HEK293 (cell line): ENCODE data around the gene MEFV.

Source experiments
- CTCF ChIA-PET: fragments of 350-600 bp; formaldehyde crosslinking; extraction: SDS; loops from one replicate; lab custom pipeline; 2021; ENCODE audit warnings: antibody characterized with exemption; lab: Yijun Ruan, JAX
- POLR2A ChIA-PET: fragments of 300-600 bp; formaldehyde crosslinking; extraction: SDS; loops from one replicate; lab custom pipeline; 2020; ENCODE audit warnings: antibody characterized with exemption, inconsistent platforms; lab: Yijun Ruan, JAX
- H3K27ac ChIP-seq: fragments of 200-500 bp; sonication (Bioruptor generic); 2 replicates; pipeline ENCODE4 v1.5.1; 2014; ENCODE audit warnings: low read depth, low read length, control low read depth, inconsistent platforms; ENCODE audit errors: extremely low read depth
- H3K36me3 ChIP-seq, 2 experiments: fragments of 200-500 bp in 1 of 2; sonication (Bioruptor generic) in 1 of 2; 1 replicate in 1 of 2; 2 replicates in 1 of 2; pipeline ENCODE4 v1.5.1; 2014 to 2017; ENCODE audit warnings: inconsistent platforms in 2 of 2, low read length in 2 of 2; ENCODE audit not compliant: control insufficient read depth in 2 of 2, insufficient read depth in 1 of 2
- H3K4me1 ChIP-seq: fragments of 200-500 bp; sonication (Bioruptor generic); 2 replicates; pipeline ENCODE4 v1.5.1; 2014; ENCODE audit warnings: mild to moderate bottlenecking, low read length, inconsistent platforms; ENCODE audit not compliant: control insufficient read depth, insufficient read depth
- H3K4me3 ChIP-seq: 2 replicates; pipeline ENCODE4 v1.5.1; 2011; ENCODE audit warnings: low read depth, mild to moderate bottlenecking, control low read depth, low read length, moderate library complexity
- H3K9me3 ChIP-seq: fragments of 200-500 bp; sonication (Bioruptor generic); 2 replicates; pipeline ENCODE4 v1.5.1; 2014; ENCODE audit warnings: low read depth, low read length, inconsistent platforms; ENCODE audit not compliant: control insufficient read depth, insufficient read depth
- KLF1 ChIP-seq: fragments of 450-650 bp; formaldehyde crosslinking; IDR thresholded peaks from 2 replicates; pipeline ENCODE4 v1.5.1; 2016; ENCODE audit warnings: missing biosample characterization, missing genetic modification characterization
- SETDB1 ChIP-seq: IDR thresholded peaks from one replicate; pipeline ENCODE4 v1.6.1; 2017; ENCODE audit warnings: mild to moderate bottlenecking, low read length, moderate library complexity, mixed read lengths; ENCODE audit not compliant: insufficient read length
- SP2 ChIP-seq: fragments of 450-650 bp; formaldehyde crosslinking; IDR thresholded peaks from 2 replicates; pipeline ENCODE4 v1.5.1; 2016; ENCODE audit warnings: missing biosample characterization, missing genetic modification characterization
- TCF7L2 ChIP-seq: IDR thresholded peaks from 2 replicates; pipeline ENCODE4 v1.6.1; 2011; ENCODE audit warnings: low read depth, mild to moderate bottlenecking, inconsistent platforms, low read length, moderate library complexity, borderline replicate concordance
- ZBTB48 ChIP-seq: fragments of 450-650 bp; formaldehyde crosslinking; IDR thresholded peaks from 2 replicates; pipeline ENCODE4 v1.5.1; 2016; ENCODE audit warnings: missing biosample characterization, missing genetic modification characterization
- ZFHX2 ChIP-seq: fragments of 450-650 bp; formaldehyde crosslinking; conservative IDR thresholded peaks from 2 replicates; pipeline ENCODE4 v1.5.1; 2016; ENCODE audit warnings: missing biosample characterization, missing genetic modification characterization
- ZNF133 ChIP-seq: fragments of 450-650 bp; formaldehyde crosslinking; IDR thresholded peaks from 2 replicates; pipeline ENCODE4 v1.5.1; 2016; ENCODE audit warnings: missing biosample characterization, missing genetic modification characterization
- ZNF140 ChIP-seq: fragments of 450-650 bp; formaldehyde crosslinking; IDR thresholded peaks from 2 replicates; pipeline ENCODE4 v1.5.1; 2016; ENCODE audit warnings: missing biosample characterization, missing genetic modification characterization
- ZNF16 ChIP-seq: fragments of 450-650 bp; formaldehyde crosslinking; IDR thresholded peaks from 2 replicates; pipeline ENCODE4 v1.5.1; 2016; ENCODE audit warnings: low read depth, missing biosample characterization, missing genetic modification characterization
- ZNF202 ChIP-seq: fragments of 450-650 bp; formaldehyde crosslinking; IDR thresholded peaks from 2 replicates; pipeline ENCODE4 v1.5.1; 2016; ENCODE audit warnings: missing biosample characterization, missing genetic modification characterization, borderline replicate concordance
- ZNF221 ChIP-seq: fragments of 450-650 bp; formaldehyde crosslinking; IDR thresholded peaks from 2 replicates; pipeline ENCODE4 v1.5.1; 2017; ENCODE audit warnings: missing biosample characterization, missing genetic modification characterization, borderline replicate concordance
- ZNF23 ChIP-seq: fragments of 450-650 bp; formaldehyde crosslinking; IDR thresholded peaks from 2 replicates; pipeline ENCODE4 v1.5.1; 2016; ENCODE audit warnings: missing biosample characterization, missing genetic modification characterization, borderline replicate concordance
- ZNF311 ChIP-seq: fragments of 450-650 bp; formaldehyde crosslinking; IDR thresholded peaks from 2 replicates; pipeline ENCODE4 v1.5.1; 2017; ENCODE audit warnings: missing biosample characterization, missing genetic modification characterization, borderline replicate concordance
- ZNF529 ChIP-seq: fragments of 450-650 bp; formaldehyde crosslinking; IDR thresholded peaks from 2 replicates; pipeline ENCODE4 v1.5.1; 2017; ENCODE audit warnings: missing genetic modification characterization, missing biosample characterization; ENCODE audit not compliant: insufficient replicate concordance
- ZNF660 ChIP-seq: fragments of 450-650 bp; IDR thresholded peaks from 2 replicates; pipeline ENCODE4 v1.5.1; 2018; ENCODE audit warnings: missing biosample characterization, mild to moderate bottlenecking, missing genetic modification characterization
- ZNF837 ChIP-seq: fragments of 450-650 bp; formaldehyde crosslinking; IDR thresholded peaks from 2 replicates; pipeline ENCODE4 v1.5.1; 2016; ENCODE audit warnings: missing biosample characterization, missing genetic modification characterization
- ZSCAN30 ChIP-seq: fragments of 450-650 bp; IDR thresholded peaks from 2 replicates; pipeline ENCODE4 v1.5.1; 2018; ENCODE audit warnings: missing biosample characterization, mild to moderate bottlenecking, missing genetic modification characterization, moderate library complexity
- TF ChIP-seq, protein P1 (sequence below): fragments of 450-650 bp; formaldehyde crosslinking; IDR thresholded peaks from 2 replicates; pipeline ENCODE4; 2016; ENCODE audit warnings: missing biosample characterization, missing genetic modification characterization
- TF ChIP-seq, protein P2 (sequence below): fragments of 450-650 bp; formaldehyde crosslinking; IDR thresholded peaks from 2 replicates; pipeline ENCODE4 v1.5.1; 2016; ENCODE audit warnings: missing biosample characterization, missing genetic modification characterization
- TF ChIP-seq, protein P3 (sequence below): fragments of 450-650 bp; formaldehyde crosslinking; IDR thresholded peaks from 2 replicates; pipeline ENCODE4 v1.5.1; 2017; ENCODE audit warnings: missing biosample characterization, missing genetic modification characterization
- TF ChIP-seq, protein P4 (sequence below): fragments of 450-650 bp; formaldehyde crosslinking; IDR thresholded peaks from 2 replicates; pipeline ENCODE4 v1.5.1; 2016; ENCODE audit warnings: missing biosample characterization, missing genetic modification characterization
- TF ChIP-seq, protein P5 (sequence below): fragments of 450-650 bp; formaldehyde crosslinking; IDR thresholded peaks from 2 replicates; pipeline ENCODE4 v1.5.1; 2016; ENCODE audit warnings: missing biosample characterization, missing genetic modification characterization

The MEFV gene

DNA sequence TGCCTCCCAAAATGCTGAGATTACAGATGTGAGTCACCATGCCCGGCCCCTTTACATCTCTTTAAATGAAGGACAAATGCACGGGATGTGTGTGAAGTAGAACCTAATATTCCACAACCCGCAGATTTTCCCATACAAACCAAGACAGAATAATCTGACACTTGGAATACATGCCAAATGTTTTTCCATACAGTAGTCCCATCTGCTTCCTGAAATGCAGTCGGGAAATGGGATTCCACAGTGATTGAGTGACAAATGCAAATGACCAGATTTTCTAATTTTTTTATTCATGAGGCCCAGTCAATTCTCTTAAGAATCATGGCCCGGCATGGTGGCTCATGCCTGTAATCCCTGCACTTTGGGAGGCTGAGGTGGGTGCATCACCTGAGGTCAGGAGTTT, 14.7 kb downstream of the MEFV start (continued):
- TF ChIP-seq ZBTB48 (tag by site-specific recombination) (no peak), ZNF133 (no peak)
- TF ChIP-seq, protein P1, sequence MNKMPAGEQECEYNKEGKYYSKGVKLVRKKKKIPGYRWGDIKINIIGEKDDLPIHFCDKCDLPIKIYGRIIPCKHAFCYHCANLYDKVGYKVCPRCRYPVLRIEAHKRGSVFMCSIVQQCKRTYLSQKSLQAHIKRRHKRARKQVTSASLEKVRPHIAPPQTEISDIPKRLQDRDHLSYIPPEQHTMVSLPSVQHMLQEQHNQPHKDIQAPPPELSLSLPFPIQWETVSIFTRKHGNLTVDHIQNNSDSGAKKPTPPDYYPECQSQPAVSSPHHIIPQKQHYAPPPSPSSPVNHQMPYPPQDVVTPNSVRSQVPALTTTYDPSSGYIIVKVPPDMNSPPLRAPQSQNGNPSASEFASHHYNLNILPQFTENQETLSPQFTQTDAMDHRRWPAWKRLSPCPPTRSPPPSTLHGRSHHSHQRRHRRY (tag by site-specific recombination), result no peak
- TF ChIP-seq, protein P2, sequence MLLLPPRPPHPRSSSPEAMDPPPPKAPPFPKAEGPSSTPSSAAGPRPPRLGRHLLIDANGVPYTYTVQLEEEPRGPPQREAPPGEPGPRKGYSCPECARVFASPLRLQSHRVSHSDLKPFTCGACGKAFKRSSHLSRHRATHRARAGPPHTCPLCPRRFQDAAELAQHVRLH (tag by site-specific recombination), result no peak

- POLR2A ChIA-PET, result interaction anchor here (0.8 to 2.8 kb wide), 4 partner anchors 17 to 165 kb away, joined by 3 to 12 read pairs (median 4); partner anchors contain the start of genes ZNF174, ZNF263 and ZSCAN32
- 0 out of 2 replicates have a peak, but pooled peaks have one; percentile 16 for TF ChIP-seq ZFHX2 (tag by site-specific recombination)
- no peak for TF ChIP-seq ZNF16 (tag by site-specific recombination)
- TF ChIP-seq, protein P3, sequence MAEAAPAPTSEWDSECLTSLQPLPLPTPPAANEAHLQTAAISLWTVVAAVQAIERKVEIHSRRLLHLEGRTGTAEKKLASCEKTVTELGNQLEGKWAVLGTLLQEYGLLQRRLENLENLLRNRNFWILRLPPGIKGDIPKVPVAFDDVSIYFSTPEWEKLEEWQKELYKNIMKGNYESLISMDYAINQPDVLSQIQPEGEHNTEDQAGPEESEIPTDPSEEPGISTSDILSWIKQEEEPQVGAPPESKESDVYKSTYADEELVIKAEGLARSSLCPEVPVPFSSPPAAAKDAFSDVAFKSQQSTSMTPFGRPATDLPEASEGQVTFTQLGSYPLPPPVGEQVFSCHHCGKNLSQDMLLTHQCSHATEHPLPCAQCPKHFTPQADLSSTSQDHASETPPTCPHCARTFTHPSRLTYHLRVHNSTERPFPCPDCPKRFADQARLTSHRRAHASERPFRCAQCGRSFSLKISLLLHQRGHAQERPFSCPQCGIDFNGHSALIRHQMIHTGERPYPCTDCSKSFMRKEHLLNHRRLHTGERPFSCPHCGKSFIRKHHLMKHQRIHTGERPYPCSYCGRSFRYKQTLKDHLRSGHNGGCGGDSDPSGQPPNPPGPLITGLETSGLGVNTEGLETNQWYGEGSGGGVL (tag by site-specific recombination), result 0 out of 2 replicates have a peak, but pooled peaks have one; percentile 17
- TF ChIP-seq ZSCAN30 (tag by site-specific recombination), result no peak
- TF ChIP-seq ZNF837 (tag by site-specific recombination), result no peak
- TF ChIP-seq ZNF202 (tag by site-specific recombination), result no peak
- no peak for TF ChIP-seq KLF1 (tag by site-specific recombination)
- TF ChIP-seq, protein P4, sequence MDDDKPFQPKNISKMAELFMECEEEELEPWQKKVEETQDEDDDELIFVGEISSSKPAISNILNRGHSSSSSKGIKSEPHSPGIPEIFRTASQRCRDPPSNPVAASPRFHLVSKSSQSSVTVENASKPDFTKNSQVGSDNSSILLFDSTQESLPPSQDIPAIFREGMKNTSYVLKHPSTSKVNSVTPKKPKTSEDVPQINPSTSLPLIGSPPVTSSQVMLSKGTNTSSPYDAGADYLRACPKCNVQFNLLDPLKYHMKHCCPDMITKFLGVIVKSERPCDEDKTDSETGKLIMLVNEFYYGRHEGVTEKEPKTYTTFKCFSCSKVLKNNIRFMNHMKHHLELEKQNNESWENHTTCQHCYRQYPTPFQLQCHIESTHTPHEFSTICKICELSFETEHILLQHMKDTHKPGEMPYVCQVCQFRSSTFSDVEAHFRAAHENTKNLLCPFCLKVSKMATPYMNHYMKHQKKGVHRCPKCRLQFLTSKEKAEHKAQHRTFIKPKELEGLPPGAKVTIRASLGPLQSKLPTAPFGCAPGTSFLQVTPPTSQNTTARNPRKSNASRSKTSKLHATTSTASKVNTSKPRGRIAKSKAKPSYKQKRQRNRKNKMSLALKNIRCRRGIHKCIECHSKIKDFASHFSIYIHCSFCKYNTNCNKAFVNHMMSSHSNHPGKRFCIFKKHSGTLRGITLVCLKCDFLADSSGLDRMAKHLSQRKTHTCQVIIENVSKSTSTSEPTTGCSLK (tag by site-specific recombination), result no peak
- TF ChIP-seq ZNF311 (tag by site-specific recombination), result no peak
- no peak for TF ChIP-seq ZNF660 (tag by site-specific recombination)
- no peak for TF ChIP-seq TCF7L2
- TF ChIP-seq SETDB1, result peak; percentile 91
- TF ChIP-seq SP2 (tag by site-specific recombination), result peak; percentile 28; the same call in 1 of the 2 replicates
- TF ChIP-seq ZNF23, result no peak
- TF ChIP-seq ZNF140, result no peak
- no peak for TF ChIP-seq ZNF221
- TF ChIP-seq, protein P5, sequence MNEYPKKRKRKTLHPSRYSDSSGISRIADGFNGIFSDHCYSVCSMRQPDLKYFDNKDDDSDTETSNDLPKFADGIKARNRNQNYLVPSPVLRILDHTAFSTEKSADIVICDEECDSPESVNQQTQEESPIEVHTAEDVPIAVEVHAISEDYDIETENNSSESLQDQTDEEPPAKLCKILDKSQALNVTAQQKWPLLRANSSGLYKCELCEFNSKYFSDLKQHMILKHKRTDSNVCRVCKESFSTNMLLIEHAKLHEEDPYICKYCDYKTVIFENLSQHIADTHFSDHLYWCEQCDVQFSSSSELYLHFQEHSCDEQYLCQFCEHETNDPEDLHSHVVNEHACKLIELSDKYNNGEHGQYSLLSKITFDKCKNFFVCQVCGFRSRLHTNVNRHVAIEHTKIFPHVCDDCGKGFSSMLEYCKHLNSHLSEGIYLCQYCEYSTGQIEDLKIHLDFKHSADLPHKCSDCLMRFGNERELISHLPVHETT, result no peak
- no peak for TF ChIP-seq ZNF529 (tag by site-specific recombination)
- TF ChIP-seq, all 188 proteins: peak for 4
- no peaks in the 10 kb centered on the region for H3K9me3 ChIP-seq
- H3K36me3 ChIP-seq, result peaks cover 9 to 30% of the 10 kb centered on the region in 2 experiments
- CTCF ChIA-PET, result interaction anchor here (0.7 kb wide), 1 partner anchor 22 kb away, joined by 3 read pairs; no protein-coding TSS in a partner anchor
- no peak overlapping the region for H3K27ac ChIP-seq
- H3K4me1 ChIP-seq, result 0 out of 2 replicates have a peak, but pooled peaks cover 2% of the 10 kb centered on the region
- H3K4me3 ChIP-seq, result no peak overlapping the region
Measured at GRCh38 chr16:3235856-3236669, 20.4 kb downstream of the MEFV start.
